IMR-90 (cell line): ENCODE data around the gene STEAP3. TPM values are rescaled to one million over a fixed set of nuclear protein-coding genes. Genes with fewer than 3 reads are reported as not detected.
A peak's percentile ranks its signal among the peaks of the same experiment; 100 is the strongest.

Source experiments
- ATAC-seq: fragments of 200-7000 bp; cut with Tn5 transposase; 2 replicates; pipeline ENCODE4 v1.9.1; 2020; ENCODE audit warnings: low read depth, mild to moderate bottlenecking, moderate library complexity
- BruUV-seq: library from RNA; stranded (reverse); fragments of 400-500 nt; replicated peaks from 2 replicates; lab custom pipeline; 2021; lab: Mats Ljungman, UMichigan
- CTCF ChIA-PET: fragments of 300-600 bp; formaldehyde crosslinking; extraction: SDS; loops from one replicate; lab custom pipeline; 2021; ENCODE audit warnings: antibody characterized with exemption; lab: Yijun Ruan, JAX
- POLR2A ChIA-PET: fragments of 300-600 bp; sonication (Branson Sonifier 250); formaldehyde crosslinking; loops from one replicate; lab custom pipeline; 2022; ENCODE audit warnings: antibody characterized with exemption; ENCODE audit not compliant: unreplicated experiment; lab: Charles Lee
- DNase-seq: peaks from one replicate; pipeline ENCODE4 v3.0.0; 2013
- H2AFZ ChIP-seq: replicated peaks from 2 replicates; pipeline ENCODE3; 2013; ENCODE audit warnings: low read length, mild to moderate bottlenecking; ENCODE audit not compliant: poor library complexity
- H2AK5ac ChIP-seq: 2 replicates; pipeline ENCODE4 v1.6.1; 2013; ENCODE audit warnings: low read depth, low read length, inconsistent platforms
- H2AK9ac ChIP-seq: replicated peaks from 2 replicates; pipeline ENCODE3; 2013; ENCODE audit warnings: mild to moderate bottlenecking, low read depth, low read length, moderate library complexity; ENCODE audit not compliant: poor library complexity
- H2BK120ac ChIP-seq: 2 replicates; pipeline ENCODE4 v1.6.1; 2013; ENCODE audit warnings: low read depth, low read length, inconsistent platforms
- H2BK15ac ChIP-seq: 3 replicates; pipeline ENCODE4 v1.6.1; 2013; ENCODE audit warnings: low read depth, low read length, inconsistent platforms
- H2BK20ac ChIP-seq: 2 replicates; pipeline ENCODE4 v1.6.1; 2013; ENCODE audit warnings: low read depth, mild to moderate bottlenecking, inconsistent platforms, low read length, moderate library complexity
- H2BK5ac ChIP-seq: 2 replicates; pipeline ENCODE4 v1.6.1; 2013; ENCODE audit warnings: mild to moderate bottlenecking, low read depth, low read length, inconsistent platforms; ENCODE audit not compliant: poor library complexity, severe bottlenecking
- H3K14ac ChIP-seq: replicated peaks from 2 replicates; pipeline ENCODE4 v1.6.1; 2013; ENCODE audit warnings: low read depth, low read length, inconsistent platforms
- H3K18ac ChIP-seq: 2 replicates; pipeline ENCODE4 v1.6.1; 2013; ENCODE audit warnings: low read depth, low read length, control low read depth
- H3K23ac ChIP-seq: 2 replicates; pipeline ENCODE4 v1.6.1; 2013; ENCODE audit warnings: low read depth, low read length, inconsistent platforms
- H3K27ac ChIP-seq: 2 replicates; pipeline ENCODE4 v1.5.1; 2013; ENCODE audit warnings: mild to moderate bottlenecking, control low read depth, low read length; ENCODE audit not compliant: insufficient read depth
- H3K27me3 ChIP-seq: 2 replicates; pipeline ENCODE4 v1.6.1; 2013; ENCODE audit warnings: low read length; ENCODE audit not compliant: control insufficient read depth, insufficient read depth
- H3K36me3 ChIP-seq: 2 replicates; pipeline ENCODE4 v1.6.1; 2013; ENCODE audit warnings: low read length, mixed read lengths; ENCODE audit not compliant: control insufficient read depth, insufficient read depth
- H3K4ac ChIP-seq: 2 replicates; pipeline ENCODE4 v1.6.1; 2013; ENCODE audit warnings: low read depth, low read length, inconsistent platforms
- H3K4me1 ChIP-seq: 2 replicates; pipeline ENCODE4 v1.6.1; 2013; ENCODE audit warnings: low read length, mixed read lengths; ENCODE audit not compliant: control insufficient read depth, insufficient read depth
- H3K4me2 ChIP-seq: 2 replicates; pipeline ENCODE4 v1.6.1; 2013; ENCODE audit warnings: low read depth, mild to moderate bottlenecking, control low read depth, low read length, moderate library complexity
- H3K4me3 ChIP-seq: 2 replicates; pipeline ENCODE4 v1.5.1; 2013; ENCODE audit warnings: low read depth, mild to moderate bottlenecking, control low read depth, low read length, moderate library complexity; ENCODE audit not compliant: insufficient read depth
- H3K56ac ChIP-seq: 2 replicates; pipeline ENCODE4 v1.6.1; 2013; ENCODE audit warnings: low read length, inconsistent platforms; ENCODE audit not compliant: insufficient read depth; ENCODE audit errors: extremely low read depth
- H3K79me1 ChIP-seq, 2 experiments: 2 replicates each; pipeline ENCODE4 v1.6.1; 2013; ENCODE audit warnings: low read length in 2 of 2, inconsistent platforms in 1 of 2, low read depth in 1 of 2
- H3K9ac ChIP-seq: 2 replicates; pipeline ENCODE4 v1.6.1; 2013; ENCODE audit warnings: low read depth, low read length, control low read depth
- H3K9me1 ChIP-seq: 2 replicates; pipeline ENCODE4 v1.6.1; 2013; ENCODE audit warnings: low read length, inconsistent platforms; ENCODE audit not compliant: insufficient read depth
- H3K9me3 ChIP-seq: 2 replicates; pipeline ENCODE4 v1.6.1; 2013; ENCODE audit warnings: low read length; ENCODE audit not compliant: control insufficient read depth, insufficient read depth
- H4K20me1 ChIP-seq: 2 replicates; pipeline ENCODE4 v1.6.1; 2013; ENCODE audit warnings: low read length, inconsistent platforms; ENCODE audit not compliant: insufficient read depth
- H4K5ac ChIP-seq: 2 replicates; pipeline ENCODE4 v1.6.1; 2013; ENCODE audit warnings: mild to moderate bottlenecking, low read depth, low read length, control low read depth
- H4K8ac ChIP-seq, 2 experiments: 2 replicates each; pipeline ENCODE4 v1.6.1; 2013; ENCODE audit warnings: low read depth in 2 of 2, low read length in 2 of 2, control low read depth in 1 of 2, inconsistent platforms in 1 of 2
- H4K91ac ChIP-seq: 2 replicates; pipeline ENCODE4 v1.6.1; 2013; ENCODE audit warnings: low read depth, low read length, inconsistent platforms; ENCODE audit not compliant: insufficient read depth
- BHLHE40 ChIP-seq: fragments of 150-350 bp; IDR thresholded peaks from 2 replicates; pipeline ENCODE4 v1.6.1; 2016; ENCODE audit warnings: mild to moderate bottlenecking, low read depth, low read length
- CEBPB ChIP-seq: IDR thresholded peaks from 2 replicates; pipeline ENCODE4 v1.6.1; 2012; ENCODE audit warnings: low read depth, low read length, improper control_type of control experiment
- CHD1 ChIP-seq: IDR thresholded peaks from 2 replicates; pipeline ENCODE4 v1.6.1; 2012; ENCODE audit warnings: low read depth, low read length, improper control_type of control experiment
- CTCF ChIP-seq: conservative IDR thresholded peaks from 2 replicates; pipeline ENCODE4 v1.5.1; 2012; ENCODE audit warnings: mild to moderate bottlenecking, low read depth, low read length, improper control_type of control experiment
- FOS ChIP-seq: fragments of 150-350 bp; IDR thresholded peaks from 2 replicates; pipeline ENCODE4 v1.6.1; 2016; ENCODE audit warnings: low read depth, low read length
- MAFK ChIP-seq: IDR thresholded peaks from 2 replicates; pipeline ENCODE4 v1.6.1; 2012; ENCODE audit warnings: low read depth, low read length, improper control_type of control experiment
- MXI1 ChIP-seq: IDR thresholded peaks from 2 replicates; pipeline ENCODE4 v1.6.1; 2012; ENCODE audit warnings: low read depth, mild to moderate bottlenecking, low read length, moderate library complexity, borderline replicate concordance
- NFE2L2 ChIP-seq: fragments of 150-350 bp; IDR thresholded peaks from 2 replicates; pipeline ENCODE4 v1.6.1; 2016; ENCODE audit warnings: low read depth, mild to moderate bottlenecking, low read length
- POLR2A ChIP-seq: IDR thresholded peaks from 2 replicates; pipeline ENCODE4 v1.6.1; 2012; ENCODE audit warnings: mild to moderate bottlenecking, low read depth, low read length
- RAD21 ChIP-seq: IDR thresholded peaks from 2 replicates; pipeline ENCODE4 v1.6.1; 2012; ENCODE audit warnings: low read length, improper control_type of control experiment
- RCOR1 ChIP-seq: IDR thresholded peaks from 2 replicates; pipeline ENCODE4 v1.6.1; 2012; ENCODE audit warnings: mild to moderate bottlenecking, low read length, improper control_type of control experiment; ENCODE audit not compliant: insufficient replicate concordance
- RFX5 ChIP-seq: IDR thresholded peaks from 2 replicates; pipeline ENCODE4 v1.8.0; 2012; ENCODE audit warnings: low read depth, mild to moderate bottlenecking, low read length, moderate library complexity
- SMC3 ChIP-seq: fragments of 150-350 bp; IDR thresholded peaks from 2 replicates; pipeline ENCODE4 v1.6.1; 2016; ENCODE audit warnings: low read depth, mild to moderate bottlenecking, antibody characterized with exemption, low read length, moderate library complexity
- USF2 ChIP-seq: fragments of 150-350 bp; IDR thresholded peaks from 2 replicates; pipeline ENCODE4 v1.6.1; 2017; ENCODE audit warnings: mild to moderate bottlenecking, antibody characterized with exemption, low read length, low read depth
- WGBS, 2 experiments: methylation state at CpG; one replicate each; pipeline versions ENCODE4 v1.1.5 to v1.1.7; 2013; ENCODE audit warnings: missing lambda C conversion rate in 2 of 2; ENCODE audit not compliant: insufficient read length in 1 of 2; ENCODE audit errors: extremely low coverage in 2 of 2; 5-methylcytosine and 5-hydroxymethylcytosine counted together
- dilution Hi-C: fragments of 300-500 bp; cut with HindIII; formaldehyde crosslinking; loops from one replicate; pipeline ENCODE4 v1.14.3; 2018; ENCODE audit warnings: low sequenced_read_pairs; ENCODE audit not compliant: unreplicated experiment
- in situ Hi-C: fragments of 300-500 bp; cut with MboI; formaldehyde crosslinking; loops from 3 replicates; pipeline ENCODE4 v1.14.3; 2019; ENCODE audit warnings: low sequenced_read_pairs, inconsistent platforms, mixed read lengths
- intact Hi-C: fragments of 100-400 bp; cut with micrococcal nuclease; formaldehyde crosslinking; loops from 2 replicates; pipeline ENCODE4 v1.10.0; 2022
- polyA plus RNA-seq, 3 experiments: library from polyadenylated mRNA; depleted of rRNA; stranded (reverse); fragments of >200 nt; gene quantifications; 2 replicates each; pipeline ENCODE4 v1.2.3, GENCODE V29; 2012; ENCODE audit warnings: low replicate concordance in 1 of 3
- total RNA-seq: library from RNA; depleted of rRNA; stranded (reverse); fragments of >200 nt; gene quantifications from 2 replicates; pipeline ENCODE4 v1.2.3, GENCODE V29; 2012

Gene STEAP3
- total and polyA plus RNA-seq, 2 of the 4 experiments (the other 2 are of a cell fraction): 19.4 to 43.9 TPM

GRCh38 chr2:119240311-119241204, 16.9 kb downstream of the STEAP3 start:
- Histone ChIP-seq H3K9ac (peak overlapping the region; percentile 24; the same call in 1 of the 2 replicates), H3K36me3 (peaks cover under 1% of the 10 kb centered on the region; the same call in 1 of the 2 replicates), H3K9me3 (no peaks in the 10 kb centered on the region), H3K18ac (peak overlapping the region; percentile 21), H3K4ac (peak overlapping the region; percentile 90), H2BK120ac (peak overlapping the region; percentile 88), H4K8ac (peak overlapping the region; percentile 76 to 84; a peak in 3 of 4 replicates), H2AK5ac (peak overlapping the region; percentile 86; the same call in 1 of the 2 replicates), H3K56ac (no peak overlapping the region), H3K79me1 (peaks cover 0 to 33% of the 10 kb centered on the region in 2 experiments; a peak in 2 of 4 replicates), H2BK15ac (peak overlapping the region; percentile 51; the same call in 1 of the 3 replicates), H2AK9ac (peak overlapping the region; percentile 80), H3K4me1 (peaks cover 10% of the 10 kb centered on the region), H3K23ac (peak overlapping the region; percentile 71; the same call in 1 of the 2 replicates), H3K9me1 (peaks cover 14% of the 10 kb centered on the region), H2BK5ac (peak overlapping the region; percentile 77), H3K27me3 (no peaks in the 10 kb centered on the region), H3K27ac (peak overlapping the region; percentile 59), H4K5ac (0 out of 2 replicates have a peak overlapping the region, but pooled peaks have one; percentile 33), H2BK20ac (peak overlapping the region; percentile 85), H3K14ac (peak overlapping the region; percentile 57), H2AFZ (peak overlapping the region; percentile 83), H3K4me2 (peak overlapping the region; percentile 21; the same call in 1 of the 2 replicates), H3K4me3 (no peak overlapping the region), H4K91ac (peak overlapping the region; percentile 77), H4K20me1 (peaks cover 4% of the 10 kb centered on the region)
- ChIA-PET POLR2A (no interaction called here), CTCF (no interaction called here)
- WGBS, 2 experiments: 54% methylated on average over 4 of the region's 15 CpGs; no CpG with 5 or more reads in 1 of the 2 experiments
- in situ Hi-C loops (loop anchor here (25.0 kb wide), 1 partner anchor 997 kb away; no protein-coding TSS in a partner anchor), dilution Hi-C loops (no loop called here), intact Hi-C loops (no loop called here)
- ATAC-seq: peak; percentile 91
- DNase-seq: peak; percentile 83
- no TSS peak for BruUV-seq
- TF ChIP-seq FOS (peak; percentile 10; the same call in 1 of the 2 replicates), RCOR1 (no peak), USF2 (no peak), CTCF (no peak), NFE2L2 (no peak), POLR2A (no peak), RAD21 (0 out of 2 replicates have a peak, but pooled peaks have one; percentile 11), CEBPB (no peak), SMC3 (no peak), CHD1 (no peak), MAFK (no peak), BHLHE40 (no peak), RFX5 (no peak), MXI1 (no peak)
